HepG2 (cell line): ENCODE measurements around the gene DRC7. TPM values are rescaled to one million over a fixed set of nuclear protein-coding genes. Genes with fewer than 3 reads are reported as not detected.
A peak's percentile ranks its signal among the peaks of the same experiment; 100 is the strongest.

Source experiments
- ATAC-seq: fragments of 200-7000 bp; cut with Tn5 transposase; 3 replicates; pipeline ENCODE4 v1.9.1; 2020; ENCODE audit warnings: mild to moderate bottlenecking, moderate library complexity
- BruUV-seq: library from RNA; stranded (reverse); fragments of 400-500 nt; replicated peaks from 2 replicates; lab custom pipeline; 2021; lab: Mats Ljungman, UMichigan
- CTCF ChIA-PET: fragments of 300-600 bp; formaldehyde crosslinking; extraction: SDS; loops from one replicate; lab custom pipeline; 2021; ENCODE audit warnings: low total read pairs, inconsistent platforms, low intra/inter-chr PET ratio; lab: Yijun Ruan, JAX
- POLR2A ChIA-PET: fragments of 350-600 bp; sonication (Branson Sonifier 250); formaldehyde crosslinking; loops from one replicate; lab custom pipeline; 2020; ENCODE audit warnings: antibody characterized with exemption, inconsistent platforms; lab: Yijun Ruan, JAX
- DNase-seq: peaks from one replicate; pipeline ENCODE4 v3.0.0-alpha.2; 2015; ENCODE audit warnings: low spot score
- FAIRE-seq: peaks from 3 replicates; lab custom pipeline; 2011; peaks lifted over from hg19 to GRCh38; lab: Jason Lieb, UNC
- H2AFZ ChIP-seq: one replicate; pipeline ENCODE4 v1.6.1; 2011; ENCODE audit warnings: low read length, inconsistent platforms
- H3K27ac ChIP-seq: fragments of 300-600 bp; 3 replicates; pipeline ENCODE4 v1.8.0; 2011; ENCODE audit warnings: mixed run types, mild to moderate bottlenecking, mixed read lengths, low read length, inconsistent platforms; ENCODE audit not compliant: insufficient read depth; ENCODE audit errors: extremely low read length
- H3K27me3 ChIP-seq, 2 experiments: fragments of 200-600 bp in 1 of 2; 2 replicates in 1 of 2; 3 replicates in 1 of 2; pipeline versions ENCODE4 v1.6.0 to v1.8.0; 2011; ENCODE audit warnings: low read length in 2 of 2, mild to moderate bottlenecking in 2 of 2, moderate library complexity in 2 of 2, inconsistent platforms in 1 of 2; ENCODE audit not compliant: insufficient read depth in 2 of 2, control insufficient read depth in 1 of 2
- H3K36me3 ChIP-seq, 2 experiments: fragments of 200-600 bp in 1 of 2; replicated peaks in 1 of 2; 2 replicates in 1 of 2; 3 replicates in 1 of 2; pipeline versions ENCODE4 v1.5.1 to v1.8.0; 2011; ENCODE audit warnings: low read length in 2 of 2, inconsistent platforms in 1 of 2; ENCODE audit not compliant: insufficient read depth in 2 of 2, control insufficient read depth in 1 of 2
- H3K4me1 ChIP-seq: 2 replicates; pipeline ENCODE4 v1.5.1; 2012; ENCODE audit warnings: low read length, inconsistent platforms; ENCODE audit not compliant: insufficient read depth
- H3K4me2 ChIP-seq: 2 replicates; pipeline ENCODE4 v1.6.0; 2011; ENCODE audit warnings: low read depth, low read length, inconsistent platforms
- H3K4me3 ChIP-seq, 3 experiments: fragments of 200-600 bp in 1 of 3; sonication (generic), shearing (Covaris generic) in 1 of 3; replicated peaks in 1 of 3; 2 replicates each; pipeline ENCODE4 v1.5.1; 2011 to 2016; ENCODE audit warnings: low read length in 3 of 3, inconsistent platforms in 2 of 3, low read depth in 2 of 3, mild to moderate bottlenecking in 2 of 3, control low read depth in 1 of 3, mixed read lengths in 1 of 3; ENCODE audit not compliant: insufficient read depth in 1 of 3
- H3K79me2 ChIP-seq: one replicate; pipeline ENCODE4 v1.6.1; 2011; ENCODE audit warnings: low read length, inconsistent platforms; ENCODE audit not compliant: insufficient read depth
- H3K9ac ChIP-seq: 2 replicates; pipeline ENCODE4 v1.6.0; 2011; ENCODE audit warnings: mild to moderate bottlenecking, low read depth, low read length, inconsistent platforms; ENCODE audit not compliant: insufficient read depth
- H3K9me3 ChIP-seq: 2 replicates; pipeline ENCODE4 v1.5.1; 2012; ENCODE audit warnings: mild to moderate bottlenecking, low read length
- H4K20me1 ChIP-seq: 2 replicates; pipeline ENCODE4 v1.6.0; 2011; ENCODE audit warnings: inconsistent platforms, mild to moderate bottlenecking, low read length, moderate library complexity; ENCODE audit not compliant: insufficient read depth
- AGO2 ChIP-seq: fragments of 200-400 bp; formaldehyde crosslinking; optimal IDR thresholded peaks from 2 replicates; pipeline ENCODE3; 2017; ENCODE audit warnings: mild to moderate bottlenecking, low read depth, low read length, moderate library complexity
- HNRNPH1 ChIP-seq: fragments of 200-400 bp; formaldehyde crosslinking; optimal IDR thresholded peaks from 2 replicates; pipeline ENCODE3; 2017; ENCODE audit warnings: mild to moderate bottlenecking, low read depth, low read length
- MAZ ChIP-seq, 2 experiments: sonication (generic) in 1 of 2; formaldehyde crosslinking in 1 of 2; IDR thresholded peaks; 2 replicates each; pipeline versions ENCODE4 v1.5.0 to v1.6.1; 2012 to 2020; ENCODE audit warnings: low read depth in 2 of 2, mild to moderate bottlenecking in 2 of 2, borderline replicate concordance in 1 of 2, improper control_type of control experiment in 1 of 2, low read length in 1 of 2, missing genetic modification reagents in 1 of 2, moderate library complexity in 1 of 2
- PAX8 ChIP-seq: sonication (generic); formaldehyde crosslinking; IDR thresholded peaks from 2 replicates; pipeline ENCODE4 v1.8.0; 2022; ENCODE audit warnings: mild to moderate bottlenecking, missing genetic modification reagents, borderline replicate concordance
- TEAD2 ChIP-seq: sonication (generic); formaldehyde crosslinking; IDR thresholded peaks from 2 replicates; pipeline ENCODE4 v1.9.0; 2021; ENCODE audit warnings: missing genetic modification reagents
- YEATS4 ChIP-seq: sonication (generic); formaldehyde crosslinking; IDR thresholded peaks from 2 replicates; pipeline ENCODE4 v1.4.0; 2020; ENCODE audit warnings: missing genetic modification reagents, borderline replicate concordance
- ZNF274 ChIP-seq: sonication (generic); formaldehyde crosslinking; IDR thresholded peaks from 2 replicates; pipeline ENCODE4 v1.5.1; 2020; ENCODE audit warnings: mild to moderate bottlenecking, missing genetic modification reagents
- ZNF589 ChIP-seq: sonication (generic); formaldehyde crosslinking; conservative IDR thresholded peaks from 2 replicates; pipeline ENCODE4 v1.8.0; 2022; ENCODE audit warnings: mild to moderate bottlenecking, moderate library complexity, missing genetic modification reagents
- ZNF776 ChIP-seq: sonication (generic); formaldehyde crosslinking; IDR thresholded peaks from 2 replicates; pipeline ENCODE4 v1.4.0; 2020; ENCODE audit warnings: mild to moderate bottlenecking, missing genetic modification reagents
- WGBS: methylation state at CpG from one replicate; pipeline ENCODE4 v1.1.6; 2017; ENCODE audit warnings: low lambda C conversion rate; 5-methylcytosine and 5-hydroxymethylcytosine counted together
- in situ Hi-C: cut with HindIII; loops from 2 replicates; pipeline ENCODE4 v1.10.0; 2017; ENCODE audit warnings: low pct_unique_long_range_greater_than_20kb; ENCODE audit not compliant: extremely low pct_ligation_motif_present
- intact Hi-C: fragments of 100-400 bp; cut with micrococcal nuclease; formaldehyde crosslinking; loops from one replicate; pipeline ENCODE4 v1.10.0; 2022; ENCODE audit not compliant: unreplicated experiment
- polyA plus RNA-seq, 8 experiments: library from polyadenylated mRNA; depleted of rRNA in 3 of 8; stranded (reverse) in 7 of 8; unstranded in 1 of 8; fragments of >200 nt; fragmentation: Illumina TruSeq in 4 of 8; extraction: Trizol in 4 of 8; gene quantifications; 2 replicates each; pipeline versions ENCODE4 v1.2.1 to v1.2.3, GENCODE V29; 2011 to 2016; ENCODE audit warnings: low read depth in 4 of 8, missing spikeins in 1 of 8, mixed read lengths in 1 of 8; ENCODE audit not compliant: insufficient read depth in 1 of 8
- total RNA-seq, 5 experiments: library from RNA; depleted of rRNA; stranded (reverse); fragments of >200 nt; fragmentation: Illumina TruSeq; extraction: Trizol; gene quantifications; 2 replicates each; pipeline ENCODE4 v1.2.3, GENCODE V29; 2016; ENCODE audit warnings: low read depth in 1 of 5
- TF ChIP-seq, protein P1 (sequence below): sonication (generic); formaldehyde crosslinking; IDR thresholded peaks from 2 replicates; pipeline ENCODE4 v1.8.0; 2022; ENCODE audit warnings: missing genetic modification reagents, mild to moderate bottlenecking, moderate library complexity, borderline replicate concordance
- TF ChIP-seq, protein P2 (sequence below): IDR thresholded peaks from 2 replicates; pipeline ENCODE4 v1.6.1; 2016
- TF ChIP-seq, protein P3 (sequence below): sonication (generic); formaldehyde crosslinking; IDR thresholded peaks from 2 replicates; pipeline ENCODE4 v1.4.0; 2020; ENCODE audit warnings: missing genetic modification reagents

DRC7 gene
- total and polyA plus RNA-seq, 2 of the 13 experiments (the other 11 are each of a cell fraction or from before 2014, with no cell fraction given), result 2.7 to 3.4 TPM

DNA sequence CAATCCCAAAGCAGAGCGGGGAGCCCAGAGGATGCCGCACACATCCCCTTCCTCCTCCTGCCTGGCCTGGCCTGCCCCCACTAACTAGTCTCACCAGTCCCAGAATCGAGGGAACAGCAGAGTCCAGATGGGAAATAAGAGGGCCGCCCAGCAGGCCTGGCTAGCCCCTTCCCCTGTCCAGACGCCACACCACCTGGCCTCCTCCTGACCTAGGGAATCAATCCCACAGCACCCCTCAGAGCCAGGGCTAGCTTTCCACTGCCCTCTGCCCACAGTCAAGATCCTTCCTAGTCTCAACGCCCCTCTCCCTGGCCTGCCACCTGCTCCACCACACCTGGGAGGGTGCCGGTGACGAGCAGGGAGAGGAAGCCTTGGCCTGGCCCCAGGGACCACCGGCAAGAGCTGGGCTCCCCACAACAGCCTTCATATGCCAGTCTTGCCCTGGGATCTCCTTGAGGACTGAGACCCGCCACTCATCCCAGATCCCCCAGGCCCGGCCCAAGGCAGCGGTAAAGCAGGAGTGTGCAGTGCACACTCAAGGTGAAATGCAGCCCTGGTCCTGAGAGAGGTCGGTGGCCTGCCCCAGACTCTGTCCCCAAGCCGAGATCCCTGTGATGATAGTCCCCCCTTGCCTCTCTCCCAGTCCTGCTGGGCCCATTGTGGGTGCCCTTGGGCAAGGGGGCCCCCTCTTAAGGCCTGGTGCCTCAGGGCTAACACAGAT lies 68.8 kb downstream of the DRC7 start (continued):
- TF ChIP-seq, protein P1, sequence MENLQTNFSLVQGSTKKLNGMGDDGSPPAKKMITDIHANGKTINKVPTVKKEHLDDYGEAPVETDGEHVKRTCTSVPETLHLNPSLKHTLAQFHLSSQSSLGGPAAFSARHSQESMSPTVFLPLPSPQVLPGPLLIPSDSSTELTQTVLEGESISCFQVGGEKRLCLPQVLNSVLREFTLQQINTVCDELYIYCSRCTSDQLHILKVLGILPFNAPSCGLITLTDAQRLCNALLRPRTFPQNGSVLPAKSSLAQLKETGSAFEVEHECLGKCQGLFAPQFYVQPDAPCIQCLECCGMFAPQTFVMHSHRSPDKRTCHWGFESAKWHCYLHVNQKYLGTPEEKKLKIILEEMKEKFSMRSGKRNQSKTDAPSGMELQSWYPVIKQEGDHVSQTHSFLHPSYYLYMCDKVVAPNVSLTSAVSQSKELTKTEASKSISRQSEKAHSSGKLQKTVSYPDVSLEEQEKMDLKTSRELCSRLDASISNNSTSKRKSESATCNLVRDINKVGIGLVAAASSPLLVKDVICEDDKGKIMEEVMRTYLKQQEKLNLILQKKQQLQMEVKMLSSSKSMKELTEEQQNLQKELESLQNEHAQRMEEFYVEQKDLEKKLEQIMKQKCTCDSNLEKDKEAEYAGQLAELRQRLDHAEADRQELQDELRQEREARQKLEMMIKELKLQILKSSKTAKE (CRISPR knock-in tag), result no peak
- TF ChIP-seq MAZ (IDR thresholded peaks at IDR 0.05; ENCODE audit: borderline replicate concordance, low read depth, low read length), result no peak
- TF ChIP-seq MAZ (CRISPR knock-in tag; IDR thresholded peaks at IDR 0.05; ENCODE audit: low read depth), result 0 out of 2 replicates have a peak, but pooled peaks have one; percentile 31
- TF ChIP-seq AGO2, result peak; percentile 34
- TF ChIP-seq YEATS4, result no peak
- TF ChIP-seq, all 625 proteins: peak for 5

DNA sequence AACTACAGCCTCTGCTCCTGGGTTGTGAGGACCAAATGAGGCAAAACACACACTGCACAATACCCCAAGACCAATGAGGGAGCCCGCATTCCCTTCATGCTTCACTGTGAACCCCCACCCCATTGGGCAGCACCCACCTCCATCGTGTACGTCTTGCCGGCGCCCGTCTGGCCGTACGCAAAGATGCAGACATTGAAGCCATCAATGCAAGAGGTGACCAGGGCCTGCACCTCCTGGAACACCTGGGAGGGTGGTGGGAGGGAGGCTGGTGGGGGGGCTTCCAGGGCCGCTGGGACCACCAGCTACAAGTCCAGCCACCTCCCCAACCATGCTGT lies 69.4 kb downstream of the DRC7 start:
- H3K79me2 ChIP-seq, result no peaks in the 10 kb centered on the region
- ChIA-PET POLR2A (interaction anchor here (1.5 kb wide), 1 partner anchor 18 kb away, joined by 5 read pairs; no protein-coding TSS in a partner anchor), CTCF (no interaction called here)
- intact Hi-C loops (no loop called here), in situ Hi-C loops (no loop called here)
- no peaks in the 10 kb centered on the region for H3K4me1 ChIP-seq
- H3K4me3 ChIP-seq, result no peak overlapping the region
- H3K9ac ChIP-seq, result no peak overlapping the region
- no TSS peak for BruUV-seq
- no peaks in the 10 kb centered on the region for H3K27me3 ChIP-seq
- H3K36me3 ChIP-seq, result peaks cover 23 to 55% of the 10 kb centered on the region in 2 experiments
- FAIRE-seq, result no peak
- H2AFZ ChIP-seq, result no peak overlapping the region
- no peak for DNase-seq
- no peak overlapping the region for H3K27ac ChIP-seq
- H3K9me3 ChIP-seq, result no peaks in the 10 kb centered on the region
- H4K20me1 ChIP-seq, result no peaks in the 10 kb centered on the region
- no peak overlapping the region for H3K4me2 ChIP-seq
- ATAC-seq, result no peak
- 95% methylated on average over 9 of the region's 9 CpGs for WGBS
- TF ChIP-seq ZNF274 (CRISPR knock-in tag) (no peak), PAX8 (CRISPR knock-in tag) (no peak), ZNF776 (CRISPR knock-in tag) (no peak), TEAD2 (no peak), HNRNPH1 (no peak), ZNF589 (no peak)
- TF ChIP-seq, protein P2, sequence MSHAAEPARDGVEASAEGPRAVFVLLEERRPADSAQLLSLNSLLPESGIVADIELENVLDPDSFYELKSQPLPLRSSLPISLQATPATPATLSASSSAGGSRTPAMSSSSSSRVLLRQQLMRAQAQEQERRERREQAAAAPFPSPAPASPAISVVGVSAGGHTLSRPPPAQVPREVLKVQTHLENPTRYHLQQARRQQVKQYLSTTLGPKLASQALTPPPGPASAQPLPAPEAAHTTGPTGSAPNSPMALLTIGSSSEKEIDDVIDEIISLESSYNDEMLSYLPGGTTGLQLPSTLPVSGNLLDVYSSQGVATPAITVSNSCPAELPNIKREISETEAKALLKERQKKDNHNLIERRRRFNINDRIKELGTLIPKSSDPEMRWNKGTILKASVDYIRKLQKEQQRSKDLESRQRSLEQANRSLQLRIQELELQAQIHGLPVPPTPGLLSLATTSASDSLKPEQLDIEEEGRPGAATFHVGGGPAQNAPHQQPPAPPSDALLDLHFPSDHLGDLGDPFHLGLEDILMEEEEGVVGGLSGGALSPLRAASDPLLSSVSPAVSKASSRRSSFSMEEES (CRISPR knock-in tag), result no peak
- TF ChIP-seq, protein P3, sequence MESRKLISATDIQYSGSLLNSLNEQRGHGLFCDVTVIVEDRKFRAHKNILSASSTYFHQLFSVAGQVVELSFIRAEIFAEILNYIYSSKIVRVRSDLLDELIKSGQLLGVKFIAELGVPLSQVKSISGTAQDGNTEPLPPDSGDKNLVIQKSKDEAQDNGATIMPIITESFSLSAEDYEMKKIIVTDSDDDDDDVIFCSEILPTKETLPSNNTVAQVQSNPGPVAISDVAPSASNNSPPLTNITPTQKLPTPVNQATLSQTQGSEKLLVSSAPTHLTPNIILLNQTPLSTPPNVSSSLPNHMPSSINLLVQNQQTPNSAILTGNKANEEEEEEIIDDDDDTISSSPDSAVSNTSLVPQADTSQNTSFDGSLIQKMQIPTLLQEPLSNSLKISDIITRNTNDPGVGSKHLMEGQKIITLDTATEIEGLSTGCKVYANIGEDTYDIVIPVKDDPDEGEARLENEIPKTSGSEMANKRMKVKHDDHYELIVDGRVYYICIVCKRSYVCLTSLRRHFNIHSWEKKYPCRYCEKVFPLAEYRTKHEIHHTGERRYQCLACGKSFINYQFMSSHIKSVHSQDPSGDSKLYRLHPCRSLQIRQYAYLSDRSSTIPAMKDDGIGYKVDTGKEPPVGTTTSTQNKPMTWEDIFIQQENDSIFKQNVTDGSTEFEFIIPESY (CRISPR knock-in tag), result no peak
